Gastroesophageal sphincter (tissue), 4 donors: ENCODE data around the gene KLHL18. TPM values are rescaled to one million over a fixed set of nuclear protein-coding genes. Genes with fewer than 3 reads are reported as not detected.

Experiments
- ATAC-seq: fragments of 150-250 bp; one replicate; pipeline ENCODE4 v1.9.1; 2016; ENCODE audit warnings: mild to moderate bottlenecking, moderate library complexity
- H3K27ac ChIP-seq, 4 donors: fragments of 200-600 bp; sonication (generic) in 3 of 4; 1 replicate in 3 of 4; 2 replicates in 1 of 4; pipeline ENCODE4 v1.5.1; 2016 to 2019
- H3K27me3 ChIP-seq: fragments of 200-600 bp; sonication (generic); one replicate; pipeline ENCODE4 v1.5.1; 2019
- H3K36me3 ChIP-seq, 2 donors: fragments of 200-600 bp; sonication (generic); one replicate each; pipeline ENCODE4 v1.5.1; 2019; ENCODE audit warnings: control low read depth in 1 of 2
- H3K4me1 ChIP-seq, 3 donors: fragments of 200-600 bp; sonication (generic); 1 replicate in 2 of 3; 2 replicates in 1 of 3; pipeline ENCODE4 v1.5.1; 2016 to 2019; ENCODE audit warnings: control low read depth in 2 of 3
- H3K4me3 ChIP-seq, 2 donors: fragments of 200-600 bp; sonication (generic); one replicate each; pipeline ENCODE4 v1.5.1; 2019; ENCODE audit warnings: mild to moderate bottlenecking in 1 of 2, moderate library complexity in 1 of 2
- H3K9me3 ChIP-seq, 3 donors: fragments of 200-600 bp; sonication (generic); one replicate each; pipeline ENCODE4 v1.5.1; 2017 to 2019; ENCODE audit warnings: control low read depth in 2 of 3
- EP300 ChIP-seq: sonication (generic); formaldehyde crosslinking; IDR thresholded peaks from one replicate; pipeline ENCODE4 v1.6.1; 2017; ENCODE audit warnings: antibody characterized with exemption, mild to moderate bottlenecking
- POLR2A ChIP-seq, 2 donors: fragments of 450-650 bp; IDR thresholded peaks; one replicate each; pipeline ENCODE4 v1.6.1; 2017; ENCODE audit warnings: antibody characterized with exemption in 2 of 2, mild to moderate bottlenecking in 2 of 2, moderate library complexity in 1 of 2
- POLR2AphosphoS5 ChIP-seq: sonication (generic); formaldehyde crosslinking; IDR thresholded peaks from one replicate; pipeline ENCODE4 v1.6.1; 2017; ENCODE audit warnings: antibody characterized with exemption
- WGBS, 2 donors: methylation state at CpG; one replicate each; pipeline ENCODE4 v1.1.5; 2018; ENCODE audit warnings: low coverage in 1 of 2; 5-methylcytosine and 5-hydroxymethylcytosine counted together
- total RNA-seq, 4 donors: library from RNA; depleted of rRNA; stranded (reverse); fragments of >200 nt; gene quantifications; one replicate each; pipeline ENCODE4 v1.1.0, GENCODE V29; 2016
- TF ChIP-seq, protein P1 (sequence below), 4 experiments: fragments of 200-600 bp in 2 of 4; fragments of 450-650 bp in 2 of 4; sonication (generic) in 1 of 4; IDR thresholded peaks; one replicate each; pipeline ENCODE4 v1.5.1; 2017 to 2019; ENCODE audit warnings: antibody characterized with exemption in 4 of 4, mild to moderate bottlenecking in 2 of 4, moderate library complexity in 2 of 4

The KLHL18 gene
- total RNA-seq, 4 donors from 2014 or later = 11.6 to 23.3 (median 15.6) TPM

DNA sequence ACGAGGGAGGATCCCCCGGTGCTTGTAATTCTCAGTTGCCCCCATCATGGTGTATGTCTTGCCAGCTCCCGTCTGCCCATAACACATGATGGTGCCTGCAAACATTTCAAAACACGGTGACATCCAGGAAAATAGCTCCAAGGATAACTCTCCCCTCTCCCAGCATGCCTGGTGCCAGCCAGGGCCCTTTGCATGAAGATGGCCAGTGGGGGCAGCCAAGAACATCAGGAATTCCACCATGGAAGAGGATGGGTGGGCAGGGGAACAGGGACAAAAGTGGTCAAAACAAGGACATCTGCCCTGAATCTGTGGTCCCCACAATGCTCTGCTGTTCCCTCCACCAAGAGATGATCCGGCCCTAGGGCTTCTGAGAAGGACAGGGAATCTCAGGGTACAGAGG lies 9.2 kb upstream of the KLHL18 start:
- TF ChIP-seq EP300 (no peak), POLR2AphosphoS5 (no peak), POLR2A (IDR thresholded peaks at IDR 0.05) (no peak)
- TF ChIP-seq, protein P1, sequence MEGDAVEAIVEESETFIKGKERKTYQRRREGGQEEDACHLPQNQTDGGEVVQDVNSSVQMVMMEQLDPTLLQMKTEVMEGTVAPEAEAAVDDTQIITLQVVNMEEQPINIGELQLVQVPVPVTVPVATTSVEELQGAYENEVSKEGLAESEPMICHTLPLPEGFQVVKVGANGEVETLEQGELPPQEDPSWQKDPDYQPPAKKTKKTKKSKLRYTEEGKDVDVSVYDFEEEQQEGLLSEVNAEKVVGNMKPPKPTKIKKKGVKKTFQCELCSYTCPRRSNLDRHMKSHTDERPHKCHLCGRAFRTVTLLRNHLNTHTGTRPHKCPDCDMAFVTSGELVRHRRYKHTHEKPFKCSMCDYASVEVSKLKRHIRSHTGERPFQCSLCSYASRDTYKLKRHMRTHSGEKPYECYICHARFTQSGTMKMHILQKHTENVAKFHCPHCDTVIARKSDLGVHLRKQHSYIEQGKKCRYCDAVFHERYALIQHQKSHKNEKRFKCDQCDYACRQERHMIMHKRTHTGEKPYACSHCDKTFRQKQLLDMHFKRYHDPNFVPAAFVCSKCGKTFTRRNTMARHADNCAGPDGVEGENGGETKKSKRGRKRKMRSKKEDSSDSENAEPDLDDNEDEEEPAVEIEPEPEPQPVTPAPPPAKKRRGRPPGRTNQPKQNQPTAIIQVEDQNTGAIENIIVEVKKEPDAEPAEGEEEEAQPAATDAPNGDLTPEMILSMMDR (IDR thresholded peaks at IDR 0.05) = no peak
- no peaks in the 10 kb centered on the region for H3K9me3 ChIP-seq
- 94% methylated on average over 3 of the region's 5 CpGs; no CpG with 5 or more reads in 1 of the 2 donors for WGBS, 2 donors
- no peak overlapping the region for H3K4me3 ChIP-seq
- no peak overlapping the region for H3K27ac ChIP-seq
- H3K36me3 ChIP-seq = peaks cover 0 to 32% of the 10 kb centered on the region in 2 donors
- no peak for ATAC-seq
- no peaks in the 10 kb centered on the region for H3K4me1 ChIP-seq
- H3K27me3 ChIP-seq = no peaks in the 10 kb centered on the region

GRCh38 chr3:47274652-47275051 lies 8.1 kb upstream of the KLHL18 start:
- Histone ChIP-seq H3K36me3 (peaks cover 0 to 32% of the 10 kb centered on the region in 2 donors), H3K27ac (no peak overlapping the region), H3K27me3 (no peaks in the 10 kb centered on the region), H3K9me3 (no peaks in the 10 kb centered on the region), H3K4me3 (no peak overlapping the region), H3K4me1 (no peaks in the 10 kb centered on the region)
- no peak for ATAC-seq
- whole genome bisulfite sequencing, 2 donors = 82 to 92% methylated on average over 2 of the region's 2 CpGs
- no peak for TF ChIP-seq POLR2A (IDR thresholded peaks at IDR 0.05)
- no peak for TF ChIP-seq EP300
- TF ChIP-seq, protein P1 (IDR thresholded peaks at IDR 0.05) = no peak
- no peak for TF ChIP-seq POLR2AphosphoS5

DNA sequence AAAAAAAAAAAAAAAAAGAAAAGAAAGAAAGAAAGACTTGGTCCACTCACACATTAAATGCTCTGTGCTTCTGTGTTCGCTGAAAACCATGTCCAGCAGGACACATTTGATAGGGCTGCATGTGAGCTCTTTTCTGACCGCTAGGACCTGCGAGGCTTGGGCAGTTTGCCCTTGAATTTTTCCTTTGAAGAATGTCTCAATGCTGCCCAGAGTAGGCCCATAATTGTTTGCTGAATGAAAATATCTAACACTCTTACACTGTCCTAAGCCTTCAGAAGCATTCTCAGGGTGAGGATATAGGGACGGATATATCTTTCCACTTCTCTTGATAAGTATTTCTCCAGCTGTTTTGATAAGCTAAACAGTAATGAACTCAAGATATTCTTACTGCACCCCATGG lies 6.2 kb upstream of the KLHL18 start:
- ATAC-seq = no peak
- WGBS, 2 donors = 77 to 81% methylated on average over 4 of the region's 4 CpGs
- Histone ChIP-seq H3K27me3 (no peaks in the 10 kb centered on the region), H3K4me3 (no peak overlapping the region), H3K27ac (no peak overlapping the region), H3K4me1 (peaks cover 0 to 7% (median 4%) of the 10 kb centered on the region in 3 donors), H3K9me3 (no peaks in the 10 kb centered on the region), H3K36me3 (peaks cover 0 to 32% of the 10 kb centered on the region in 2 donors)
- TF ChIP-seq POLR2A (IDR thresholded peaks at IDR 0.05) (no peak), POLR2AphosphoS5 (no peak), EP300 (no peak)
- TF ChIP-seq, protein P1 (IDR thresholded peaks at IDR 0.05) = no peak

DNA sequence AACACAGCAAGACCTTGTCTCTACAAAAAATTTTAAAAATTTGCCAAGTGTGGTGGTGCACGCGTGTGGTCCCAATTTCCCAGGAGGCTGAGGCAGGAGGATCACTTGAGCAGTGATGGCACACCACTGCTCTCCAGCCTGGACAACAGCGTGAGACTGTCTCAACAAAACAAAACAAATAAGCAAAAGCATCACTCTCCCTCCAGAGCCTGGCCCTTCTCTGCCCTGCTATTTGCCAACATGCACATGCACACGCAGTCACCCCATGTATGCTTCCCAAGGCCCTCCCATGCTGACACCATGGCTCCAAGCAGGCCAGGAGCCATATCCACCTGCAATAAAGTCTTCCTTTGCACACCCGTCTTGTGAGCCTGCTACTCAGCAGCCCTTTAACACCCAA lies 2.2 kb upstream of the KLHL18 start:
- H3K36me3 ChIP-seq = peaks cover 0 to 5% of the 10 kb centered on the region in 2 donors
- no peaks in the 10 kb centered on the region for H3K27me3 ChIP-seq
- no peak overlapping the region for H3K4me3 ChIP-seq
- no peak overlapping the region for H3K27ac ChIP-seq
- H3K9me3 ChIP-seq = no peaks in the 10 kb centered on the region
- ATAC-seq = no peak
- TF ChIP-seq POLR2AphosphoS5 (no peak), POLR2A (IDR thresholded peaks at IDR 0.05) (no peak), EP300 (no peak)
- TF ChIP-seq, protein P1 (IDR thresholded peaks at IDR 0.05) = no peak
- WGBS, 2 donors = 78 to 85% methylated on average over 2 to 4 of the region's 5 CpGs
- H3K4me1 ChIP-seq = peaks cover 0 to 35% (median 28%) of the 10 kb centered on the region in 3 donors

DNA sequence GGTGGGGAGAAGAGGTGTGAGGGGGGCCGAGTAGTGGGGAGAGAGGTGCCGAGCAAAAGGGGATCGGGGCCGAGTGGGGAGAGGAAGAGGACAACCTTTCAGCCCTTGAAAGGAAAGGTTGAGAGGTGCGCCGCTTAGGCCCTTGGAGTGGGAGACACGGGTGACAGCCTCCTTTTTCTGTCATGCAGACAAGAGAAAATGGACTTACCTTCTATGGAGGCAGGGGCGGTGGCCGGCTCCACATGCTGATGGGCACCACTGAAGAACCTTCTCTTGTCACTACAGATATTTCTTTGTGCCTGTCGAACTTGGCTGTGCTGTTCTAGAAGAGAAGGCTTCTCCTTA lies 421 bp downstream of the KLHL18 start:
- no peaks in the 10 kb centered on the region for H3K9me3 ChIP-seq
- WGBS, 2 donors = 0 to 2% methylated on average over 6 to 9 of the region's 10 CpGs
- peak overlapping the region; percentile 69 to 96 (median 92) for H3K27ac ChIP-seq
- peaks cover 0 to 11% of the 10 kb centered on the region in 2 donors for H3K36me3 ChIP-seq
- H3K4me1 ChIP-seq = peaks cover 0 to 49% (median 28%) of the 10 kb centered on the region in 3 donors
- ATAC-seq = no peak
- peak overlapping the region; percentile 40 to 84 for H3K4me3 ChIP-seq
- H3K27me3 ChIP-seq = no peaks in the 10 kb centered on the region
- TF ChIP-seq POLR2AphosphoS5 (no peak), EP300 (no peak)
- TF ChIP-seq, protein P1 (IDR thresholded peaks at IDR 0.05) = no peak
